HG03575 (cell line): ENCODE results near the gene KANSL3.
"Not testable (repeated sequence)": the region's sequence is repeated elsewhere in the genome, so short reads cannot be mapped to it uniquely, and the experiment has no call there.

Experiments used
- ATAC-seq: cut with Tn5 transposase; IDR thresholded peaks from one replicate; pipeline ENCODE4 v1.9.1; 2021; ENCODE audit not compliant: unreplicated experiment, insufficient number of reproducible peaks, low FRiP score; ENCODE audit errors: extremely low read depth

Gene KANSL3

GRCh38 chr2:96638144-96639121 lies at the start of gene KANSL3:
TSS of gene KANSL3 (minus strand) at chr2:96638312. CDS start at chr2:96637135, 1,177 bp downstream.
- ATAC-seq, result peak; percentile 35

GRCh38 chr2:96687266-96687665 lies 49.2 kb upstream of the KANSL3 start:
- no peak for ATAC-seq

GRCh38 chr2:96685577-96686459 lies 47.7 kb upstream of the KANSL3 start:
- no peak for ATAC-seq

- no peak for ATAC-seq
These were observed 46.9 kb upstream of the KANSL3 start for GRCh38 chr2:96684883-96685576.

GRCh38 chr2:96683972-96684820 lies 46.1 kb upstream of the KANSL3 start:
- no peak for ATAC-seq

- no peak for ATAC-seq
These were observed 45.2 kb upstream of the KANSL3 start for GRCh38 chr2:96683307-96683706.

- no peak for ATAC-seq
These were observed 43.4 kb upstream of the KANSL3 start for GRCh38 chr2:96681540-96681939.

- no peak for ATAC-seq
These were observed 42.5 kb upstream of the KANSL3 start for GRCh38 chr2:96680561-96681141.

- ATAC-seq, result no peak
These were observed 41.7 kb upstream of the KANSL3 start for GRCh38 chr2:96679848-96680247.

GRCh38 chr2:96669539-96670215 lies 31.6 kb upstream of the KANSL3 start:
- ATAC-seq, result no peak

GRCh38 chr2:96668771-96669170 lies 30.7 kb upstream of the KANSL3 start:
- no peak for ATAC-seq

GRCh38 chr2:96665717-96666116 lies 27.6 kb upstream of the KANSL3 start:
- not testable (repeated sequence) for ATAC-seq

GRCh38 chr2:96665083-96665569 lies 27.0 kb upstream of the KANSL3 start:
- ATAC-seq, result no peak

- ATAC-seq, result no peak
These were observed 26.3 kb upstream of the KANSL3 start for GRCh38 chr2:96664366-96664925.

GRCh38 chr2:96663829-96664228 lies 25.7 kb upstream of the KANSL3 start:
- no peak for ATAC-seq

- ATAC-seq, result no peak
These were observed 25.1 kb upstream of the KANSL3 start for GRCh38 chr2:96663177-96663576.

GRCh38 chr2:96662360-96662759 lies 24.2 kb upstream of the KANSL3 start:
- ATAC-seq, result no peak
